H9 (cell line): ENCODE results near the gene NOS3. TPM values are rescaled to one million over a fixed set of nuclear protein-coding genes. Genes with fewer than 3 reads are reported as not detected.

Experiments
- DNase-seq: peaks from one replicate; pipeline ENCODE4 v3.0.0-alpha.2; 2017
- H2AFZ ChIP-seq: one replicate; pipeline ENCODE4 v1.6.1; 2013; ENCODE audit warnings: mild to moderate bottlenecking, low read length, control low read depth, moderate library complexity
- H2AK5ac ChIP-seq: 2 replicates; pipeline ENCODE4 v1.6.1; 2013; ENCODE audit warnings: low read length, control low read depth, mixed read lengths; ENCODE audit not compliant: insufficient read length
- H2BK120ac ChIP-seq: one replicate; pipeline ENCODE4 v1.6.1; 2013; ENCODE audit warnings: low read depth, mild to moderate bottlenecking, low read length, control low read depth, inconsistent platforms; ENCODE audit not compliant: poor library complexity, severe bottlenecking
- H2BK12ac ChIP-seq: 2 replicates; pipeline ENCODE4 v1.6.1; 2013; ENCODE audit warnings: low read length, control low read depth, mixed read lengths, low read depth; ENCODE audit not compliant: insufficient read length
- H2BK15ac ChIP-seq: 2 replicates; pipeline ENCODE4 v1.6.1; 2013; ENCODE audit warnings: low read depth, low read length, control low read depth
- H2BK20ac ChIP-seq: one replicate; pipeline ENCODE4 v1.6.1; 2013; ENCODE audit warnings: low read depth, mild to moderate bottlenecking, low read length, control low read depth, inconsistent platforms; ENCODE audit not compliant: poor library complexity, severe bottlenecking
- H2BK5ac ChIP-seq: 2 replicates; pipeline ENCODE4 v1.6.1; 2013; ENCODE audit warnings: low read length, control low read depth, mixed read lengths; ENCODE audit not compliant: insufficient read length
- H3K14ac ChIP-seq: 2 replicates; pipeline ENCODE4 v1.6.1; 2013; ENCODE audit warnings: low read length, control low read depth; ENCODE audit not compliant: insufficient read depth
- H3K18ac ChIP-seq: 2 replicates; pipeline ENCODE4 v1.6.1; 2013; ENCODE audit warnings: low read depth, mild to moderate bottlenecking, mixed read lengths, low read length, control low read depth; ENCODE audit not compliant: insufficient read length
- H3K23ac ChIP-seq: 2 replicates; pipeline ENCODE4 v1.6.1; 2013; ENCODE audit warnings: low read length, control low read depth, mixed read lengths, low read depth; ENCODE audit not compliant: insufficient read length
- H3K23me2 ChIP-seq: 2 replicates; pipeline ENCODE4 v1.6.1; 2013; ENCODE audit warnings: low read depth, mild to moderate bottlenecking, mixed read lengths, low read length, control low read depth; ENCODE audit not compliant: insufficient read length, poor library complexity, severe bottlenecking
- H3K27ac ChIP-seq: 2 replicates; pipeline ENCODE4 v1.5.1; 2013; ENCODE audit warnings: low read length, control low read depth, mixed read lengths, low read depth; ENCODE audit not compliant: insufficient read length
- H3K27me3 ChIP-seq: 2 replicates; pipeline ENCODE4 v1.6.1; 2013; ENCODE audit warnings: low read length, control low read depth, inconsistent platforms; ENCODE audit not compliant: insufficient read depth
- H3K4ac ChIP-seq: 2 replicates; pipeline ENCODE4 v1.6.1; 2013; ENCODE audit warnings: low read depth, mild to moderate bottlenecking, control low read depth, inconsistent platforms, low read length, moderate library complexity
- H3K4me1 ChIP-seq: 2 replicates; pipeline ENCODE4 v1.6.1; 2013; ENCODE audit warnings: low read length, control low read depth, inconsistent platforms; ENCODE audit not compliant: insufficient read depth
- H3K4me2 ChIP-seq: 2 replicates; pipeline ENCODE4 v1.6.1; 2013; ENCODE audit warnings: low read length, control low read depth, mixed read lengths; ENCODE audit not compliant: insufficient read length, insufficient read depth
- H3K56ac ChIP-seq: 2 replicates; pipeline ENCODE4 v1.6.1; 2013; ENCODE audit warnings: low read depth, mild to moderate bottlenecking, mixed read lengths, low read length, control low read depth; ENCODE audit not compliant: insufficient read length
- H3K79me1 ChIP-seq: 2 replicates; pipeline ENCODE4 v1.6.1; 2013; ENCODE audit warnings: low read depth, mild to moderate bottlenecking, moderate library complexity, low read length, control low read depth, inconsistent platforms; ENCODE audit not compliant: insufficient read depth, poor library complexity, severe bottlenecking
- H3K79me2 ChIP-seq: 2 replicates; pipeline ENCODE4 v1.6.1; 2013; ENCODE audit warnings: low read length, control low read depth, inconsistent platforms; ENCODE audit not compliant: insufficient read depth
- H3K9ac ChIP-seq: 2 replicates; pipeline ENCODE4 v1.6.1; 2013; ENCODE audit warnings: low read length, control low read depth, mixed read lengths; ENCODE audit not compliant: insufficient read length; ENCODE audit errors: extremely low read depth
- H3K9me3 ChIP-seq: one replicate; pipeline ENCODE4 v1.6.1; 2013; ENCODE audit warnings: low read depth, low read length, inconsistent platforms; ENCODE audit not compliant: control insufficient read depth
- H3T11ph ChIP-seq: one replicate; pipeline ENCODE4 v1.6.1; 2013; ENCODE audit warnings: mild to moderate bottlenecking, low read length, control low read depth, inconsistent platforms
- H4K20me1 ChIP-seq: one replicate; pipeline ENCODE4 v1.6.1; 2013; ENCODE audit not compliant: control insufficient read depth, insufficient read length, insufficient read depth
- H4K5ac ChIP-seq: 2 replicates; pipeline ENCODE4 v1.6.1; 2013; ENCODE audit warnings: low read depth, mild to moderate bottlenecking, mixed read lengths, low read length, control low read depth; ENCODE audit not compliant: insufficient read length
- H4K8ac ChIP-seq: replicated peaks from 2 replicates; pipeline ENCODE4 v1.6.1; 2013; ENCODE audit warnings: low read length, control low read depth, mixed read lengths, low read depth; ENCODE audit not compliant: insufficient read length
- H4K91ac ChIP-seq: 2 replicates; pipeline ENCODE4 v1.6.1; 2013; ENCODE audit warnings: low read depth, mild to moderate bottlenecking, moderate library complexity, mixed read lengths, low read length, control low read depth; ENCODE audit not compliant: insufficient read length
- H3K27ac Mint-ChIP-seq, 3 experiments: 2 replicates in 2 of 3; 3 replicates in 1 of 3; pipeline ENCODE4 v1.8.0; 2020 to 2021; ENCODE audit warnings: mixed read lengths in 3 of 3, mild to moderate bottlenecking in 1 of 3, moderate library complexity in 1 of 3
- H3K27me3 Mint-ChIP-seq: 2 replicates; pipeline ENCODE4 v1.8.0; 2021; ENCODE audit warnings: low read depth, mild to moderate bottlenecking, moderate library complexity, mixed read lengths
- H3K36me3 Mint-ChIP-seq, 3 experiments: 2 replicates in 2 of 3; 3 replicates in 1 of 3; pipeline ENCODE4 v1.8.0; 2020 to 2021; ENCODE audit warnings: low read depth in 3 of 3, mixed read lengths in 3 of 3; ENCODE audit not compliant: insufficient read depth in 1 of 3
- H3K4me1 Mint-ChIP-seq, 2 experiments: 2 replicates each; pipeline ENCODE4 v1.8.0; 2020; ENCODE audit warnings: mixed read lengths in 2 of 2
- H3K4me3 Mint-ChIP-seq, 2 experiments: 2 replicates in 1 of 2; 3 replicates in 1 of 2; pipeline ENCODE4 v1.8.0; 2020 to 2021; ENCODE audit warnings: mild to moderate bottlenecking in 2 of 2, mixed read lengths in 2 of 2, moderate library complexity in 1 of 2
- H3K9me3 Mint-ChIP-seq, 2 experiments: 2 replicates in 1 of 2; 3 replicates in 1 of 2; pipeline ENCODE4 v1.8.0; 2020; ENCODE audit warnings: mild to moderate bottlenecking in 2 of 2, mixed read lengths in 2 of 2, moderate library complexity in 1 of 2
- WGBS: extraction: QIAGEN DNeasy Blood & Tissue Kit; methylation state at CpG from one replicate; pipeline ENCODE4 v1.1.7; 2013; ENCODE audit warnings: missing lambda C conversion rate, low lambda C conversion rate, mixed read lengths; ENCODE audit not compliant: insufficient read length; ENCODE audit errors: extremely low coverage; 5-methylcytosine and 5-hydroxymethylcytosine counted together
- total RNA-seq: library from RNA; stranded (reverse); gene quantifications from 2 replicates; pipeline ENCODE4 v1.2.1, GENCODE V29; 2021
- TF ChIP-seq, protein P1 (sequence below): fragments of 200-600 bp; sonication (generic); conservative IDR thresholded peaks from 3 replicates; pipeline ENCODE4 v1.8.0; 2021; ENCODE audit warnings: antibody characterized with exemption, mild to moderate bottlenecking

NOS3 gene
- total RNA-seq, 1 experiment from 2014 or later, result 4.5 TPM

DNA sequence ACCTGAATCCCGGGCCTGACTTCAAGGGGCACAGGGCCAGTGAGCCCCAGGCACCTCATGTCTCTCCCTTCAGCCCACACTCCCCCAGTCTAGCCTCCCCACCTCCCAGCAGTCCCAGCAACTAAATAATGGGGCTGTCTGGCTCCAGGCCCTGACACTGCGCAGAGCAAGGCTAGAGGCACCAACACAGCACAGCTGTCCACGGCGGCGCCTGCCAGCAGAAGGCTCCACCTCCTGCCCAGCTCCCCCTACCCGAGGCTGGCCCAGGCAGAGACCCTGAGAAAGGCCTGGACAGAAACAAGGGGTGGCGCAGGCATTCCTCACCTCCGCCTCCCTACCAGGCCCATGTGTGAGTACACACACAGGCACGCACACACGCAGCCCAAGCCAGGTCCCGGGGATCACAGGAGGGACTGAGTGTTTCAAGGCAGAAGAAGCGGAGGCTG lies 18.8 kb upstream of the NOS3 start:
- Histone ChIP-seq H4K20me1 (no peaks in the 10 kb centered on the region), H3K4ac (no peak overlapping the region), H3K27ac (no peak overlapping the region)

More for the DNA sequence above, 18.8 kb upstream of the NOS3 start:
- Histone ChIP-seq H3K23ac (no peak overlapping the region), H2AFZ (no peak overlapping the region), H4K91ac (no peak overlapping the region), H3K4me1 (peaks cover 5% of the 10 kb centered on the region; the same call in 1 of the 2 replicates), H3K27me3 (peaks cover 3% of the 10 kb centered on the region; the same call in 1 of the 2 replicates), H3K56ac (no peak overlapping the region), H2BK15ac (no peak overlapping the region), H2BK120ac (no peak overlapping the region), H4K5ac (no peak overlapping the region), H2AK5ac (no peak overlapping the region), H3T11ph (no peak overlapping the region), H3K4me2 (no peak overlapping the region), H3K79me1 (no peaks in the 10 kb centered on the region), H3K14ac (no peak overlapping the region), H2BK12ac (no peak overlapping the region), H4K8ac (no peak overlapping the region), H3K9me3 (no peaks in the 10 kb centered on the region), H2BK5ac (no peak overlapping the region), H3K9ac (no peak overlapping the region), H2BK20ac (no peak overlapping the region), H3K79me2 (no peaks in the 10 kb centered on the region), H3K23me2 (peaks cover 4% of the 10 kb centered on the region), H3K18ac (no peak overlapping the region)
- no peak overlapping the region; a peak in 1 of 5 replicates for H3K4me3 Mint-ChIP-seq
- peaks cover 54% of the 10 kb centered on the region for H3K27me3 Mint-ChIP-seq
- peaks cover 41 to 64% of the 10 kb centered on the region in 2 experiments for H3K4me1 Mint-ChIP-seq
- H3K27ac Mint-ChIP-seq, result peak overlapping the region in 1 of 3 experiments; percentile 63; a peak in 1 of 7 replicates
- H3K36me3 Mint-ChIP-seq, result peaks cover 0 to 3% (median 0%) of the 10 kb centered on the region in 3 experiments; a peak in 3 of 7 replicates
- no CpG with 5 or more reads among the region's 12 CpGs for WGBS
- TF ChIP-seq, protein P1, sequence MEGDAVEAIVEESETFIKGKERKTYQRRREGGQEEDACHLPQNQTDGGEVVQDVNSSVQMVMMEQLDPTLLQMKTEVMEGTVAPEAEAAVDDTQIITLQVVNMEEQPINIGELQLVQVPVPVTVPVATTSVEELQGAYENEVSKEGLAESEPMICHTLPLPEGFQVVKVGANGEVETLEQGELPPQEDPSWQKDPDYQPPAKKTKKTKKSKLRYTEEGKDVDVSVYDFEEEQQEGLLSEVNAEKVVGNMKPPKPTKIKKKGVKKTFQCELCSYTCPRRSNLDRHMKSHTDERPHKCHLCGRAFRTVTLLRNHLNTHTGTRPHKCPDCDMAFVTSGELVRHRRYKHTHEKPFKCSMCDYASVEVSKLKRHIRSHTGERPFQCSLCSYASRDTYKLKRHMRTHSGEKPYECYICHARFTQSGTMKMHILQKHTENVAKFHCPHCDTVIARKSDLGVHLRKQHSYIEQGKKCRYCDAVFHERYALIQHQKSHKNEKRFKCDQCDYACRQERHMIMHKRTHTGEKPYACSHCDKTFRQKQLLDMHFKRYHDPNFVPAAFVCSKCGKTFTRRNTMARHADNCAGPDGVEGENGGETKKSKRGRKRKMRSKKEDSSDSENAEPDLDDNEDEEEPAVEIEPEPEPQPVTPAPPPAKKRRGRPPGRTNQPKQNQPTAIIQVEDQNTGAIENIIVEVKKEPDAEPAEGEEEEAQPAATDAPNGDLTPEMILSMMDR, result no peak
- DNase-seq, result no peak
- H3K9me3 Mint-ChIP-seq, result no peaks in the 10 kb centered on the region; a peak in 1 of 5 replicates
